LNCaP clone FGC (cell line): ENCODE data around the gene WDR86.

ENCODE experiments used
- DNase-seq: peaks from one replicate; pipeline ENCODE4 v3.0.0-alpha.2; 2011; ENCODE audit warnings: low read depth
- H3K4me3 ChIP-seq: 2 replicates; pipeline ENCODE4 v1.5.1; 2011; ENCODE audit warnings: mild to moderate bottlenecking, low read depth, low read length, control low read depth
- CTCF ChIP-seq: IDR thresholded peaks from 2 replicates; pipeline ENCODE4 v1.5.1; 2012; ENCODE audit warnings: mild to moderate bottlenecking; ENCODE audit not compliant: control insufficient read depth, insufficient read depth; ENCODE audit errors: extremely low read depth

Gene WDR86

GRCh38 chr7:151336027-151336708 lies 73.7 kb downstream of the WDR86 start:
- TF ChIP-seq CTCF, result no peak
- no peak overlapping the region for H3K4me3 ChIP-seq
- DNase-seq, result no peak

- no peak for DNase-seq
- no peak overlapping the region for H3K4me3 ChIP-seq
Measured at GRCh38 chr7:151334628-151335027, 75.2 kb downstream of the WDR86 start.

More at GRCh38 chr7:151334628-151335027, 75.2 kb downstream of the WDR86 start:
- TF ChIP-seq CTCF, result no peak
